ENCODE data around the gene C22orf23.
"Not testable (repeated sequence)": the region's sequence is repeated elsewhere in the genome, so short reads cannot be mapped to it uniquely, and the experiment has no call there.

The C22orf23 gene

GRCh38 chr22:37951305-37951704, 2.1 kb downstream of the C22orf23 start:
- TF ChIP-seq, protein P1, sequence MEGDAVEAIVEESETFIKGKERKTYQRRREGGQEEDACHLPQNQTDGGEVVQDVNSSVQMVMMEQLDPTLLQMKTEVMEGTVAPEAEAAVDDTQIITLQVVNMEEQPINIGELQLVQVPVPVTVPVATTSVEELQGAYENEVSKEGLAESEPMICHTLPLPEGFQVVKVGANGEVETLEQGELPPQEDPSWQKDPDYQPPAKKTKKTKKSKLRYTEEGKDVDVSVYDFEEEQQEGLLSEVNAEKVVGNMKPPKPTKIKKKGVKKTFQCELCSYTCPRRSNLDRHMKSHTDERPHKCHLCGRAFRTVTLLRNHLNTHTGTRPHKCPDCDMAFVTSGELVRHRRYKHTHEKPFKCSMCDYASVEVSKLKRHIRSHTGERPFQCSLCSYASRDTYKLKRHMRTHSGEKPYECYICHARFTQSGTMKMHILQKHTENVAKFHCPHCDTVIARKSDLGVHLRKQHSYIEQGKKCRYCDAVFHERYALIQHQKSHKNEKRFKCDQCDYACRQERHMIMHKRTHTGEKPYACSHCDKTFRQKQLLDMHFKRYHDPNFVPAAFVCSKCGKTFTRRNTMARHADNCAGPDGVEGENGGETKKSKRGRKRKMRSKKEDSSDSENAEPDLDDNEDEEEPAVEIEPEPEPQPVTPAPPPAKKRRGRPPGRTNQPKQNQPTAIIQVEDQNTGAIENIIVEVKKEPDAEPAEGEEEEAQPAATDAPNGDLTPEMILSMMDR (conservative IDR thresholded peaks at IDR 0.05; ENCODE audit: low read length): no peak
- DNase-seq (ENCODE audit: low read depth): no peak
- H3K4me3 ChIP-seq (ENCODE audit: low read length): no peak overlapping the region

DNA sequence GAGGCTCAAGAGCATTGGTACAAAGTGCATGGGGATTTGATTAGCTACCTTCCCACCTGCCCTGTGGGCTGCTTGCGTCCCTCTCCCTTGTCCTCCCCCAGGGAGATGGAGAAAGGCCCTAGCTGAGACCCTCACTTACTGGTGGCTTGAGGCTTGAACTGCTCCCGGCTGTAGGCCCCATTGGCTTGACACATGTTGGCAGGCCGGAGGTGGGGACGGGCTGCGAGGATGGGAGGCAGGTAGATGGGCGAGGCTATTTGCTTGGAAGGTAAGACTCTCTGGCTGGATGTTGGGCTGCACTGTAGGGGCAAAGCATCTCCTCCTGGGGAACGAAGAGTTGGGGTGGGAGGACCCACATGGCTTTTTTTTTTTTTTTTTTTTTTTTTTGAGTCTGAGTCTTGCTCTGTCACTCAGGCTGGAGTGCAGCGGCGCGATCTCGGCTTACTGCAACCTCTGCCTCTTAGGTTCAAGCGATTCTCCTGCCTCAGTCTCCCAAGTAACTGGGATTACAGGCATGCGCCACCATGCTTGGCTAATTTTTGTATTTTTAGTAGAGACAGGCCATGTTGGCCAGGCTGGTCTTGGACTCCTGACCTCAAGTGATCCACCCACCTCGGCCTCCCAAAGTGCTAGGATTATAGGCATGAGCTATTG, 6.1 kb downstream of the C22orf23 start:
- DNase-seq (ENCODE audit: low read depth); H3K4me3 ChIP-seq (ENCODE audit: low read length): not testable (repeated sequence)

DNA sequence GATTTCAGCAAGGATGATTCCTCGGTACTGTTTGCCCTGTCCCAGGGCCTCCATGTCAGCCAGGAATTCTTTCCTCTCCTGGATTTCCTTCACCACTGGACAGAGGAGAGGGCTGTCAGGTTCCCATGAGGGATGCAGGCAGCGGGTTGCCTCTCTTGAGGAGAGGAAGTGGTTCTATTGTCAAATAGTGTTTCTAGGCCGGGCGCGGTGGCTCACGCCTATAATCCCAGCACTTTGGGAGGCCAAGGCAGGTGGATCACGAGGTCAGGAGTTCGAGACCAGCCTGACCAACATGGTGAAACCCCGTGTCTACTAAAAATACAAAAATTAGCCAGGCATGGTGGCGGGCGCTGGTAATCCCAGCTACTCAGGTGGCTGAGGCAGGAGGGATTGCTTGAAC, 9.0 kb downstream of the C22orf23 start:
- not testable (repeated sequence) for H3K4me3 ChIP-seq (ENCODE audit: low read length); DNase-seq (ENCODE audit: low read depth)

DNA sequence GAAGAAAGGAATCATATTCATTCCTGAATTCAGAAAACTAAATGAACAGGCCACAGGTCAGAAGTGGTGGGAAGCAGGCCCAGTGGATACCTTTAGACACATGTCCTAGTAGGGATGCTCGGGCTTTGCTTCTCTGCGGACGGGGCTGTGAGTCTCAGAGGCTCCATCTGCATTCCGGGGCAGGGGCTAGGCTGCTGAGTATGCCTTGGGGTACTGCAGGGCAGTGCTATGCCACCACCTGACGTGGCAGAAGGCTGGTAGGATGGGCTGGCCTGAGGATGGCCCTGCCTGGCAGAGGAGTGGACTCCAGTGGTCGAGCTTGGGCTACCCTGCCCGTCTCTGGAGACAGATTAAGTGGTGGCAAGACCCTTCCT, 9.6 kb downstream of the C22orf23 start:
- no peak for DNase-seq (ENCODE audit: low read depth)
- no peak overlapping the region for H3K4me3 ChIP-seq (ENCODE audit: low read length)
- TF ChIP-seq, protein P1 (conservative IDR thresholded peaks at IDR 0.05; ENCODE audit: low read length): no peak

DNA sequence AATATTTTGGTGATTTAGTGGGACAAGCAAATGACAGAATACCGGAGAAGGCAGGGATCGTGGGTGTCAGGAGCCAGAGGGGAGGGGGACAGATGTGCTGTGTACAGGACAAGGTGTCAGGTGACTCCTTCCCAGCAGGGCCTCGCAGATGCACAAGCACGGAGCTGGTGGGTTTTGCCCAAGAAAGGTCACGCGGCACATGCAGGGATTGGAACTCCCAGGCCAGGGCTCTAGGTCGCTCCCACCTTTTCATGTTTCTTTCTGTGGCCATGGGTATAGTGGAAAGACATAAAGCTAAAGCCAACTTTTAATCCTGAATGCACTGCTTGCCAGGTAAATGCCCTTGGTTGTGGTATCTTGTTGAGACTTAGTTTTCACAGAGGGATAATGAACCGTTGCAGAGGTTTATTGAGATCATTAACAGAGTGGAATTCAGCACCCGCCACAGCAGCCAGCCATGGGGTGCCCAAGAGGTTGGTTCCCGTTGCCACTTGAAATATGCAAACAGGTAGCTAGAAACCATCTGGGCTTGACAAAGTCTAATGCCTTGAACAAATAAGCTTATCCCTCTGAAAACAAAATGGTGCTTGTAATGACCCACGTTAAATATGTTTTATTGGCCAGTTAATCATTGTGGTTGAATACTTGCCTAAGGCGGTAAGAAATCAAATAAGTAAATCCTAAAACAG, 10.1 kb downstream of the C22orf23 start:
- no peak for DNase-seq (ENCODE audit: low read depth)
- TF ChIP-seq, protein P1 (conservative IDR thresholded peaks at IDR 0.05; ENCODE audit: low read length): no peak
- no peak overlapping the region for H3K4me3 ChIP-seq (ENCODE audit: low read length)

DNA sequence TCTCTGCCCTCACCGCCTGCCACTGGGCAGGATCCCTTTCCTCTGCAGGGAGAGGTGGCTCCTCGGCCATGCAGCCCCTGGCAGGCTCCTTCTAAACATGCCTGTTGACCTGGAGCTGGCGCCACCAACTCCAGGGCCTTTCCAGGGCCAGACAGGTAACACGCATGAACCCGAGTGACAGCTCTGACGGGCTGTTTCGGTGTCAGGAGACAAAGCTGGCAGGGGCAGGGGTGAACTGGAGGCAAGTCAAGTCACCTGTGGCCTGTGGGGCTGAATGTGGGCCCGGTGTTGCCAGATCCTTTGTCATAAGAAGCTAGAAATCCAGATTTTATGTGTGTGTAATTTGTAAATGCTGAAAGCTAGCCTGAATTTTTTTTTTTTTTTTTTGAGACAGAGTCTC, 11.3 kb downstream of the C22orf23 start:
- H3K4me3 ChIP-seq (ENCODE audit: low read length): no peak overlapping the region
- DNase-seq (ENCODE audit: low read depth): no peak
- TF ChIP-seq, protein P1 (conservative IDR thresholded peaks at IDR 0.05; ENCODE audit: low read length): no peak

DNA sequence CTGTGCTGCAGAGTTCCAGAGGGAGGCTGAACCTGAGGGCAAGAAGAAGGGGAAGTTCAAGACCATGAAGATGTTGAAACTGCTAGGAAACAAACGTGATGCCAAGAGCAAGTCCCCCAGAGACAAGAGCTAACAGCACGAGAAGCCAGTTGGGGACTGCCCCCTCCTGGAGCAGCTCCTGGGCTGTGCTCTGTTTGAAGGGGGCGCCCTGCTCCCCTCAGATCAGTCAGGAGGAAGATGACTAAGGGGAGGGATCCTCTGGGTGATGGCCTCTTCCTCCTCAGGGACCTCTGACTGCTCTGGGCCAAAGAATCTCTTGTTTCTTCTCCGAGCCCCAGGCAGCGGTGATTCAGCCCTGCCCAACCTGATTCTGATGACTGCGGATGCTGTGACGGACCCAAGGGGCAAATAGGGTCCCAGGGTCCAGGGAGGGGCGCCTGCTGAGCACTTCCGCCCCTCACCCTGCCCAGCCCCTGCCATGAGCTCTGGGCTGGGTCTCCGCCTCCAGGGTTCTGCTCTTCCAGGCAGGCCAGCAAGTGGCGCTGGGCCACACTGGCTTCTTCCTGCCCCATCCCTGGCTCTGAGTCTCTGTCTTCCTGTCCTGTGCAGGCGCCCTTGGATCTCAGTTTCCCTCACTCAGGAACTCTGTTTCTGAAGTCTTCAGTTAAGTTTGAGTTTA, 12.6 kb downstream of the C22orf23 start:
- no peak for DNase-seq (ENCODE audit: low read depth)

More for the DNA sequence above, 12.6 kb downstream of the C22orf23 start:
- H3K4me3 ChIP-seq (ENCODE audit: low read length): no peak overlapping the region
- TF ChIP-seq, protein P1 (conservative IDR thresholded peaks at IDR 0.05; ENCODE audit: low read length): no peak
